ENCODE measurements around the gene MMD. TPM values are rescaled to one million over a fixed set of nuclear protein-coding genes. Genes with fewer than 3 reads are reported as not detected.
"Not testable (repeated sequence)": the region's sequence is repeated elsewhere in the genome, so short reads cannot be mapped to it uniquely, and the experiment has no call there.

Gene MMD
- total and polyA plus RNA-seq, 2 donors (not counting 1 experiment from before 2014, with no cell fraction given), result 19.2 to 29.4 TPM

DNA sequence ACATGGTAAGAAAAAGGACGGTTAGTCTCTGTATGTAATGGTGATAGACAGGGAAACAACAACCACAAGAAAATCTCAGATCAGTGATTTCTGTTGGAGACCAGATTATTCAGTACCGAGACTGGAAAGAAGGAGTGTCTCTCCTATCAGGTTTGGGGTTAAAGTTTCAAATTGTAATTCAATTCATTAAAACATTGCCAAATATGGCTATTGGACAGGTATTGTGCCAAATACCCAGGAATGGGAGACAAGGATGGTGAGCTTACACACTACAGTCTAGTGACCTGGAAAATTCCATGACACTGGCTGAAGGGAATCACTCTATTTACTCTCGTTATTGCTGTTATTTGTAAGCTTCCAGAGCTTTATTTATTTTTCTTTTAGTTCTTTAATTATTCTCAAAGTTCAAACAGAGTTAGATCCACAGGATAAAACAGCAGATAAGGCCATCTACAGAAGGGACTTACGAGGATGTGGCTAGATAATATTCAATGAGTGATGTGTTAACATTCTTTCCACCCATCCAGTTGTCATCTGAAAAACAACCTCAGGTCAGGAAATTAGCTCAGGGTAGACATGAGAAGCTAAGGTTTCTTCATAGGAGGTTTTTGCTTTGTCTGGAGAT lies 25.1 kb upstream of the MMD start:
- Histone ChIP-seq H3K36me3 (replicated peaks in 1 of 2; ENCODE audit: control extremely low read depth in 1 of 2, control insufficient read depth in 1 of 2, extremely low read depth in 1 of 2, insufficient read depth in 2 of 2, low read length in 1 of 2) (no peaks in the 10 kb centered on the region), H3K9me3 (ENCODE audit: control extremely low read depth in 1 of 3, control insufficient read depth in 2 of 3, insufficient read depth in 1 of 3, low read length in 2 of 3) (no peaks in the 10 kb centered on the region), H3K4me1 (ENCODE audit: control insufficient read depth in 2 of 2, insufficient read depth in 2 of 2, low read length in 2 of 2) (peaks cover 13% of the 10 kb centered on the region in 2 donors), H2AFZ (ENCODE audit: insufficient read depth, low read depth, low read length, poor library complexity, severe bottlenecking) (no peak overlapping the region), H3K9ac (ENCODE audit: low read length) (no peak overlapping the region), H4K20me1 (ENCODE audit: control insufficient read depth, insufficient read depth, low read length, poor library complexity, severe bottlenecking) (no peaks in the 10 kb centered on the region), H3K4me2 (replicated peaks; ENCODE audit: low read depth, low read length, poor library complexity, severe bottlenecking) (no peak overlapping the region), H3K79me2 (ENCODE audit: control insufficient read depth, insufficient read depth, low read length) (no peaks in the 10 kb centered on the region), H3K27me3 (replicated peaks in 1 of 4; ENCODE audit: control extremely low read depth in 1 of 4, control insufficient read depth in 3 of 4, insufficient read depth in 4 of 4, low read length in 3 of 4) (peaks cover 0 to 4% (median under 1%) of the 10 kb centered on the region in 4 experiments), H3K27ac (ENCODE audit: low read length in 2 of 2) (no peak overlapping the region), H3K4me3 (ENCODE audit: control extremely low read depth in 1 of 5, extremely low read depth in 1 of 5, insufficient read depth in 1 of 5, low read depth in 2 of 5, low read length in 4 of 5) (no peak overlapping the region)
- ChIA-PET CTCF (interaction anchor here (0.6 kb wide), 1 partner anchor 68 kb away, joined by 3 read pairs; no protein-coding TSS in a partner anchor), POLR2A (no interaction called here)
- DNase-seq (no peak), ATAC-seq (ENCODE audit: low read depth) (no peak)
- Mint-ChIP-seq H3K27ac (no peak overlapping the region), H3K27me3 (peaks cover 15% of the 10 kb centered on the region), H3K4me3 (no peak overlapping the region), H3K4me1 (peaks cover 16% of the 10 kb centered on the region), H3K9me3 (ENCODE audit: insufficient read depth) (no peaks in the 10 kb centered on the region)
- intact Hi-C loops (cut with micrococcal nuclease), result loop anchor here (5.0 kb wide), 1 partner anchor 34 kb away; no protein-coding TSS in a partner anchor
- no CpG with 5 or more reads among the region's 4 CpGs for WGBS (ENCODE audit: insufficient coverage)
- TF ChIP-seq, protein P1, sequence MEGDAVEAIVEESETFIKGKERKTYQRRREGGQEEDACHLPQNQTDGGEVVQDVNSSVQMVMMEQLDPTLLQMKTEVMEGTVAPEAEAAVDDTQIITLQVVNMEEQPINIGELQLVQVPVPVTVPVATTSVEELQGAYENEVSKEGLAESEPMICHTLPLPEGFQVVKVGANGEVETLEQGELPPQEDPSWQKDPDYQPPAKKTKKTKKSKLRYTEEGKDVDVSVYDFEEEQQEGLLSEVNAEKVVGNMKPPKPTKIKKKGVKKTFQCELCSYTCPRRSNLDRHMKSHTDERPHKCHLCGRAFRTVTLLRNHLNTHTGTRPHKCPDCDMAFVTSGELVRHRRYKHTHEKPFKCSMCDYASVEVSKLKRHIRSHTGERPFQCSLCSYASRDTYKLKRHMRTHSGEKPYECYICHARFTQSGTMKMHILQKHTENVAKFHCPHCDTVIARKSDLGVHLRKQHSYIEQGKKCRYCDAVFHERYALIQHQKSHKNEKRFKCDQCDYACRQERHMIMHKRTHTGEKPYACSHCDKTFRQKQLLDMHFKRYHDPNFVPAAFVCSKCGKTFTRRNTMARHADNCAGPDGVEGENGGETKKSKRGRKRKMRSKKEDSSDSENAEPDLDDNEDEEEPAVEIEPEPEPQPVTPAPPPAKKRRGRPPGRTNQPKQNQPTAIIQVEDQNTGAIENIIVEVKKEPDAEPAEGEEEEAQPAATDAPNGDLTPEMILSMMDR (IDR thresholded peaks at IDR 0.05), result no peak
- no peak for TF ChIP-seq EZH2 (IDR thresholded peaks at IDR 0.05; ENCODE audit: borderline replicate concordance, insufficient read depth, low read depth, low read length, poor library complexity, severe bottlenecking)

DNA sequence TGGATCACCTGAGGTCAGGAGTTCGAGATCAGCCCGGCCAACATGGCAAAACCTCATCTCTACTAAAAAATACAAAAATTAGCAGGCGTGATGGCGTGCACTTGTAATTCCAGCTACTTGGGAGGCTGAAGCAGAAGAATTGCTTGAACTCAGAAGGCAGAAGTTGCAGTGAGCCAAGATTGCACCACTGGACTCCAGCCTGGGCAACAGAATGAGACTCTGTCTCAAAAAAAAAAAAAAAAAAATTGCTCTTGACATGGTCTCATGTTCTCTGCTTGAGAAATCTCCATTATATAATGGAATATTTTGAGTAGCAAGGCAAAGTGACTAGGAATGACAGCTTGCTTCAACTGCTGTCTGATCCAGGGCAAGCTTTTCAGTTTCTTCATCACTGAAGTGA lies 24.4 kb upstream of the MMD start:
- H3K4me3 Mint-ChIP-seq; H3K4me2 ChIP-seq (replicated peaks; ENCODE audit: low read depth, low read length, poor library complexity, severe bottlenecking); H3K9me3 ChIP-seq (ENCODE audit: control extremely low read depth in 1 of 3, control insufficient read depth in 2 of 3, insufficient read depth in 1 of 3, low read length in 2 of 3); DNase-seq; H3K79me2 ChIP-seq (ENCODE audit: control insufficient read depth, insufficient read depth, low read length); H3K4me3 ChIP-seq (ENCODE audit: control extremely low read depth in 1 of 5, extremely low read depth in 1 of 5, insufficient read depth in 1 of 5, low read depth in 2 of 5, low read length in 4 of 5); ATAC-seq (ENCODE audit: low read depth); H3K27me3 ChIP-seq (replicated peaks in 1 of 4; ENCODE audit: control extremely low read depth in 1 of 4, control insufficient read depth in 3 of 4, insufficient read depth in 4 of 4, low read length in 3 of 4); H3K27ac Mint-ChIP-seq; H3K9ac ChIP-seq (ENCODE audit: low read length); H2AFZ ChIP-seq (ENCODE audit: insufficient read depth, low read depth, low read length, poor library complexity, severe bottlenecking); POLR2A ChIA-PET; H3K36me3 ChIP-seq (replicated peaks in 1 of 2; ENCODE audit: control extremely low read depth in 1 of 2, control insufficient read depth in 1 of 2, extremely low read depth in 1 of 2, insufficient read depth in 2 of 2, low read length in 1 of 2); H3K27ac ChIP-seq (ENCODE audit: low read length in 2 of 2); H3K9me3 Mint-ChIP-seq (ENCODE audit: insufficient read depth); H4K20me1 ChIP-seq (ENCODE audit: control insufficient read depth, insufficient read depth, low read length, poor library complexity, severe bottlenecking): not testable (repeated sequence)
- H3K4me1 Mint-ChIP-seq, result peaks cover 16% of the 10 kb centered on the region
- peaks cover 11% of the 10 kb centered on the region for H3K27me3 Mint-ChIP-seq
- H3K4me1 ChIP-seq (ENCODE audit: control insufficient read depth in 2 of 2, insufficient read depth in 2 of 2, low read length in 2 of 2), result peaks cover 13% of the 10 kb centered on the region in 2 donors
- intact Hi-C loops (cut with micrococcal nuclease), result loop anchor here (5.0 kb wide), 1 partner anchor 34 kb away; no protein-coding TSS in a partner anchor
- CTCF ChIA-PET, result interaction anchor here (0.6 to 0.7 kb wide), 2 partner anchors 68 to 126 kb away, joined by 3 read pairs; no protein-coding TSS in a partner anchor
- WGBS (ENCODE audit: insufficient coverage), result 93% methylated on average over 4 of the region's 4 CpGs

Data from B cell (primary cell).